Spleen (tissue), 11 donors: Measurements from ENCODE around the gene DNAJA3. TPM values are rescaled to one million over a fixed set of nuclear protein-coding genes. Genes with fewer than 3 reads are reported as not detected.

ENCODE experiments used
- DNase-seq: peaks from one replicate; pipeline ENCODE4 v3.0.0-alpha.2; 2020
- H3K27ac ChIP-seq, 8 donors: fragments of 200-600 bp; sonication (generic) in 7 of 8; 1 replicate in 4 of 8; 2 replicates in 4 of 8; pipeline versions ENCODE4 v1.5.0 to v1.8.0; 2016 to 2021; ENCODE audit warnings: inconsistent platforms in 4 of 8, mild to moderate bottlenecking in 4 of 8, moderate library complexity in 1 of 8
- H3K27me3 ChIP-seq, 7 donors: fragments of 200-600 bp; sonication (generic) in 6 of 7; replicated peaks in 1 of 7; 1 replicate in 4 of 7; 2 replicates in 3 of 7; pipeline versions ENCODE4 v1.5.0 to v1.8.0; 2016 to 2021; ENCODE audit warnings: inconsistent platforms in 3 of 7, mild to moderate bottlenecking in 1 of 7
- H3K36me3 ChIP-seq, 6 donors: fragments of 200-600 bp; sonication (generic) in 5 of 6; 1 replicate in 4 of 6; 2 replicates in 2 of 6; pipeline versions ENCODE4 v1.5.0 to v1.8.0; 2016 to 2021; ENCODE audit warnings: inconsistent platforms in 2 of 6
- H3K4me1 ChIP-seq, 6 donors: fragments of 200-600 bp; sonication (generic) in 5 of 6; 1 replicate in 3 of 6; 2 replicates in 3 of 6; pipeline versions ENCODE4 v1.5.0 to v1.8.0; 2016 to 2021; ENCODE audit warnings: inconsistent platforms in 3 of 6
- H3K4me3 ChIP-seq, 8 donors: fragments of 200-600 bp; sonication (generic) in 7 of 8; 1 replicate in 4 of 8; 2 replicates in 4 of 8; pipeline versions ENCODE4 v1.5.0 to v1.8.0; 2016 to 2021; ENCODE audit warnings: inconsistent platforms in 4 of 8, mild to moderate bottlenecking in 4 of 8, moderate library complexity in 2 of 8
- H3K9me3 ChIP-seq, 8 donors: fragments of 200-600 bp; sonication (generic) in 7 of 8; 1 replicate in 4 of 8; 2 replicates in 4 of 8; pipeline versions ENCODE4 v1.5.0 to v1.8.0; 2016 to 2021; ENCODE audit warnings: inconsistent platforms in 4 of 8
- CTCF ChIP-seq, 11 experiments: fragments of 200-600 bp in 7 of 11; fragments of 450-650 bp in 4 of 11; sonication (generic) in 4 of 11; IDR thresholded peaks in 8 of 11; conservative IDR thresholded peaks in 3 of 11; 1 replicate in 7 of 11; 2 replicates in 4 of 11; pipeline versions ENCODE4 v1.4.0 to v1.8.0; 2016 to 2021; ENCODE audit warnings: antibody characterized with exemption in 11 of 11, inconsistent platforms in 4 of 11, mild to moderate bottlenecking in 1 of 11
- POLR2A ChIP-seq, 3 donors: fragments of 450-650 bp; IDR thresholded peaks; one replicate each; pipeline ENCODE4 v1.5.1; 2017; ENCODE audit warnings: antibody characterized with exemption in 3 of 3, mild to moderate bottlenecking in 1 of 3
- POLR2AphosphoS5 ChIP-seq, 3 donors: sonication (generic); formaldehyde crosslinking; IDR thresholded peaks; one replicate each; pipeline ENCODE4 v1.5.1; 2017; ENCODE audit warnings: antibody characterized with exemption in 3 of 3
- WGBS, 5 donors: extraction: QIAGEN DNeasy Blood & Tissue Kit in 3 of 5; methylation state at CpG; one replicate each; pipeline versions ENCODE4 v1.1.5 to v1.1.7; 2013 to 2018; 5-methylcytosine and 5-hydroxymethylcytosine counted together
- intact Hi-C: fragments of 100-400 bp; cut with DNase I; formaldehyde crosslinking; loops from one replicate; pipeline ENCODE4 v1.15.0; 2023; ENCODE audit warnings: low total_unique reads
- polyA plus RNA-seq, 3 donors: library from polyadenylated mRNA; stranded (reverse); fragments of 200-250 nt; gene quantifications; one replicate each; pipeline ENCODE4 v1.2.1, GENCODE V29; 2013
- total RNA-seq, 7 donors: library from RNA; depleted of rRNA in 3 of 7; stranded (reverse); fragments of >200 nt in 3 of 7; fragmentation: NEBNext Ultra II Directional in 4 of 7; extraction: Animal tissue kit (Norgen Biotek cat#: 25700) in 4 of 7; gene quantifications; one replicate each; pipeline versions ENCODE4 v1.1.0 to v1.2.1, GENCODE V29; 2016 to 2021
- donor health status: healthy with polysubstance abuse.
- donor health status: DM: no; HTN: no; CAD: no; lungs with moderate emphysema.
- donor health status: DM: no; HTN: no; CAD: no.
- donor health status: Bipolar disorder and iron deficiency.
- donor health status: healthy.
- donor health status: DM: no; HTN: no; CAD: no.
- donor health status: DM: yes; HTN: yes; CAD: no.

DNAJA3 gene
- total and polyA plus RNA-seq, 10 donors: 16.9 to 47.6 (median 35.3) TPM

- no peak for TF ChIP-seq CTCF (IDR thresholded peaks at IDR 0.05 in 8 of 11, conservative IDR thresholded peaks at IDR 0.05 in 3 of 11)
- TF ChIP-seq POLR2AphosphoS5 (IDR thresholded peaks at IDR 0.05): no peak
- TF ChIP-seq POLR2A (IDR thresholded peaks at IDR 0.05): no peak
- H3K4me3 ChIP-seq: no peak overlapping the region
- H3K36me3 ChIP-seq: peaks cover 0 to 25% (median 14%) of the 10 kb centered on the region in 6 donors
- no peak overlapping the region for H3K27ac ChIP-seq
- DNase-seq: no peak
- peaks cover 16 to 62% (median 43%) of the 10 kb centered on the region in 6 donors for H3K4me1 ChIP-seq
- no peaks in the 10 kb centered on the region for H3K9me3 ChIP-seq
- 58 to 80% (median 73%) methylated on average over 4 of the region's 4 CpGs for WGBS, 5 donors
- no peaks in the 10 kb centered on the region for H3K27me3 ChIP-seq
- intact Hi-C loops: no loop called here
These were observed 47.2 kb downstream of the DNAJA3 start for GRCh38 chr16:4472880-4473279.

GRCh38 chr16:4474192-4474961 is 48.7 kb downstream of the DNAJA3 start, which contains the start of gene NMRAL1:
TSS of gene NMRAL1 (minus strand) at chr16:4474625. CDS start at chr16:4474132, 493 bp downstream.
- whole genome bisulfite sequencing, 5 donors: 2 to 4% (median 3%) methylated on average over 33 to 60 of the region's 60 CpGs
- intact Hi-C loops: no loop called here
- H3K27ac ChIP-seq: peak within 1 kb of the TSS; percentile 78 to 96 (median 86)
- H3K36me3 ChIP-seq: peaks cover 0 to 20% (median 3%) of the 10 kb centered on the region in 6 donors
- H3K27me3 ChIP-seq: no peaks in the 10 kb centered on the region
- H3K4me3 ChIP-seq: peak within 1 kb of the TSS; percentile 51 to 78 (median 68)
- H3K9me3 ChIP-seq: no peaks in the 10 kb centered on the region
- TF ChIP-seq CTCF (IDR thresholded peaks at IDR 0.05 in 8 of 11, conservative IDR thresholded peaks at IDR 0.05 in 3 of 11): peak in 3 of 11 experiments; percentile 8 to 31 (median 28)
- TF ChIP-seq POLR2AphosphoS5 (IDR thresholded peaks at IDR 0.05): peak; percentile 88 to 92 (median 88)
- TF ChIP-seq POLR2A (IDR thresholded peaks at IDR 0.05): peak in 1 of 3 donors; percentile 34
- peaks cover 22 to 72% (median 57%) of the 10 kb centered on the region in 6 donors for H3K4me1 ChIP-seq
- DNase-seq: peak; percentile 95

GRCh38 chr16:4475880-4476788 is 50.5 kb downstream of the DNAJA3 start, which contains the start of gene HMOX2:
TSS of gene HMOX2 (plus strand) at chr16:4476398. CDS start at chr16:4505525, 29,127 bp downstream.
- Histone ChIP-seq H3K4me3 (peak within 1 kb of the TSS; percentile 70 to 96 (median 91)), H3K36me3 (peaks cover 0 to 14% (median 0%) of the 10 kb centered on the region in 6 donors), H3K4me1 (peaks cover 22 to 81% (median 64%) of the 10 kb centered on the region in 6 donors), H3K27ac (peak within 1 kb of the TSS; percentile 82 to 96 (median 96)), H3K27me3 (no peaks in the 10 kb centered on the region), H3K9me3 (no peaks in the 10 kb centered on the region)
- WGBS, 5 donors: 8 to 13% (median 9%) methylated on average over 43 to 70 of the region's 70 CpGs
- TF ChIP-seq POLR2A (IDR thresholded peaks at IDR 0.05) (peak in 2 of 3 donors; percentile 84 to 90), POLR2AphosphoS5 (IDR thresholded peaks at IDR 0.05) (peak; percentile 99), CTCF (IDR thresholded peaks at IDR 0.05 in 8 of 11, conservative IDR thresholded peaks at IDR 0.05 in 3 of 11) (peak in 9 of 11 experiments; percentile 12 to 71 (median 51))
- peak; percentile 99 for DNase-seq
- intact Hi-C loops: no loop called here
